ENCODE results near the gene COPE. TPM values are rescaled to one million over a fixed set of nuclear protein-coding genes. Genes with fewer than 3 reads are reported as not detected.

Gene COPE
- total and polyA plus RNA-seq, 8 donors, result 81.1 to 226 (median 103) TPM

DNA sequence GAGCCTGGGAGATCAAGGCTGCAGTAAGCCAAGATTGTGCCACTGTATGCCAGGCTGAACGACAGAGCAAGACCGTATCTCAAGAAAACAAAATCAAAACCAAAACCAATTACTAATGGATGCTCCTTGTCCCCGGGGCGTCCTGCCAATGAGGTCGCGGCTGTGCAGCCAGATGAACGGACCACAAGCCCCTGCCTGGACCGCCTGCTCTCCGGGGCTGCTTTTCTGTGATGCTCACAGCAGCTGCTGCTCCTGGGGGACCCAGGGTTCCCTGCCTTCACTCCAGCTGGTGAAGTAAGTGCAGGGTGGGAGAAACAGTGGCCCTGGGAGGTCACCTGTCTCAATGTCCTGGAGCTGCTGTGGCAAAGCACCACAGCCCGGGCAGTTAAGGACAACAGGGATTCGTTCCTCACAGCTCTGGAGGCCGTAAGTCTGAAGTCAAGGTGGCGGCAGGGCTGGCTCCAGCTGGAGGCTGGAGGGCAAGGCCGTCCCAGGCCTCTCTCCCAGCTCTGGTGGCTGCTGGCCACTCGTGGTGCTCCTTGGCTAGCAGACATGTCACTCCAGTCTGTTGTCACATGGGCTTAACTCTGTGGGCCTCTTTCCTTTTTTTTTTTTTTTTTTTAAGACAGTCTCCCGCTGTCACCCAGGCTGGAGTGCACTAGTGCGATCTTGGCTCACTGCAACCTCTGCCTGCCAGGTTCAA is 10.1 kb downstream of the COPE start:
- DNase-seq (no peak), ATAC-seq (no peak)
- Histone ChIP-seq H3K27me3 (no peaks in the 10 kb centered on the region), H3K4me3 (no peak overlapping the region), H3K27ac (no peak overlapping the region), H3K4me1 (no peaks in the 10 kb centered on the region), H3K36me3 (peaks cover 0 to 100% of the 10 kb centered on the region in 2 donors), H3K9me3 (no peaks in the 10 kb centered on the region)
- intact Hi-C loops (cut with DNase I), result no loop called here
- TF ChIP-seq, protein P1, sequence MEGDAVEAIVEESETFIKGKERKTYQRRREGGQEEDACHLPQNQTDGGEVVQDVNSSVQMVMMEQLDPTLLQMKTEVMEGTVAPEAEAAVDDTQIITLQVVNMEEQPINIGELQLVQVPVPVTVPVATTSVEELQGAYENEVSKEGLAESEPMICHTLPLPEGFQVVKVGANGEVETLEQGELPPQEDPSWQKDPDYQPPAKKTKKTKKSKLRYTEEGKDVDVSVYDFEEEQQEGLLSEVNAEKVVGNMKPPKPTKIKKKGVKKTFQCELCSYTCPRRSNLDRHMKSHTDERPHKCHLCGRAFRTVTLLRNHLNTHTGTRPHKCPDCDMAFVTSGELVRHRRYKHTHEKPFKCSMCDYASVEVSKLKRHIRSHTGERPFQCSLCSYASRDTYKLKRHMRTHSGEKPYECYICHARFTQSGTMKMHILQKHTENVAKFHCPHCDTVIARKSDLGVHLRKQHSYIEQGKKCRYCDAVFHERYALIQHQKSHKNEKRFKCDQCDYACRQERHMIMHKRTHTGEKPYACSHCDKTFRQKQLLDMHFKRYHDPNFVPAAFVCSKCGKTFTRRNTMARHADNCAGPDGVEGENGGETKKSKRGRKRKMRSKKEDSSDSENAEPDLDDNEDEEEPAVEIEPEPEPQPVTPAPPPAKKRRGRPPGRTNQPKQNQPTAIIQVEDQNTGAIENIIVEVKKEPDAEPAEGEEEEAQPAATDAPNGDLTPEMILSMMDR (IDR thresholded peaks at IDR 0.05), result no peak

- Histone ChIP-seq H3K4me3 (no peak overlapping the region), H3K27me3 (no peaks in the 10 kb centered on the region), H3K4me1 (no peaks in the 10 kb centered on the region), H3K36me3 (peaks cover 0 to 97% of the 10 kb centered on the region in 2 donors), H3K9me3 (no peaks in the 10 kb centered on the region), H3K27ac (no peak overlapping the region)
- DNase-seq (no peak), ATAC-seq (no peak)
- TF ChIP-seq, protein P1 (IDR thresholded peaks at IDR 0.05), result no peak
- intact Hi-C loops (cut with DNase I), result no loop called here
Measured at GRCh38 chr19:18906605-18907519, 12.3 kb downstream of the COPE start.

DNA sequence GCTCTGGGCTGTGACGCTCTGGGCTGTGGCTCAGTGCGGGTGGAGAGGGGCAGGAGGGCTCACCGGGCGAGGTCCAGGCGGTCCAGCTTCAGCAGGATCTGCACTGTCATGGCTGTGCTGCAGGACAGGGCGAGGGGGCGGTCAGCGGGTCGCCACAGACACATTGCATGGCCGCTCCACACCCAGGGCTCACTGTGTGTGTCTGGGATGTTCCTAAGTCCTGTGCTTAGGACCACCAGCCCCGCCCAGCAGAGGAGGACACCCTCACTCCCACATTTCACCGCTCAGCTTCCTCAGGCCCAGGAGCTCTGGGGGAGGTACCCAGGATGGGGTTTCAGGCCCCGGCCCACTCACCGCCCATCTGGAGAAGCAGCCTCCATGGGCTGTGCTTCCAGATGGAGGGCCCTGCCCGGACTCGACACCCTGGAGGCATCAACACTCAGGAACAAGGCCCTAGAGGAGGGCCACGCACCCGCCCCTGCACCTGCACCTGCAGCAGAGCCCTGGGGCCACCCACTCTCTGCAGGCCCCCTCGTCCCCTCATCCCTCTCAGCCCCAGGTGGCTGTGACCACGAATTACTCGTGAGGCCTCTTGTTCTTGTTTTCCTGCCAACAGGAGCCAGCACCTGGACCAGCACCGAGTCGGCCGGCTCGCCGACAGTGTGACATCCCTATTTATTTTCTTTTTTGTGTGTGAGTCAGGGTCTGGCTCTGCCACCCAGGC is 13.5 kb downstream of the COPE start:
- intact Hi-C loops (cut with DNase I), result no loop called here
- Histone ChIP-seq H3K27me3 (no peaks in the 10 kb centered on the region), H3K27ac (no peak overlapping the region), H3K4me1 (no peaks in the 10 kb centered on the region), H3K9me3 (no peaks in the 10 kb centered on the region), H3K4me3 (no peak overlapping the region), H3K36me3 (peaks cover 0 to 97% of the 10 kb centered on the region in 2 donors)
- DNase-seq (no peak), ATAC-seq (no peak)
- TF ChIP-seq, protein P1 (IDR thresholded peaks at IDR 0.05), result no peak

DNA sequence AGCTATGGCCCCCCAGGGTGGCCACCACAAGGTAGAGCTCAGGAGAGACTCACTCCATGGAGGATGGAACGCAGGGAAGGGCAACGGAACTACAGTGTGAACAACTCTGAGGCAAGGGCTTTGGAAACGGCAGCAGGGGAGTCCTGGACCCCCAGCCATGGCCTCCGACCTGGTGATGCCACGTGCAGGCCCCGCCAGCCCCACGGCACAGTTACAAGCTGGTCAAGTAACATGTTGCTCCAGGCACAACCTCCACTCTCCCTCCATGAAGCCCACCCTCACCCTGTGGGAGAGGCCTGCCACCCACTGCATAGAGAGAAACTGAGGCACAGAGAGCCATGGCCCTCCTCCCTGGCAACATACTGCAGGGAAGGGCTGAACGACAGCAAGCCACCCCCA is 14.1 kb downstream of the COPE start:
- intact Hi-C loops (cut with DNase I), result no loop called here
- ATAC-seq (no peak), DNase-seq (no peak)
- H3K27me3 ChIP-seq, result no peaks in the 10 kb centered on the region
- TF ChIP-seq, protein P1 (IDR thresholded peaks at IDR 0.05), result no peak
- no peak overlapping the region for H3K27ac ChIP-seq
- peaks cover 0 to 97% of the 10 kb centered on the region in 2 donors for H3K36me3 ChIP-seq
- H3K4me3 ChIP-seq, result no peak overlapping the region
- no peaks in the 10 kb centered on the region for H3K4me1 ChIP-seq
- no peaks in the 10 kb centered on the region for H3K9me3 ChIP-seq

All from left lung (tissue), 10 donors.